ENCODE results near the gene PAK6. TPM values are rescaled to one million over a fixed set of nuclear protein-coding genes. Genes with fewer than 3 reads are reported as not detected.

The PAK6 gene
- total and polyA plus RNA-seq, 4 donors: 0.05 to 0.17 (median 0.10) TPM

- no peak overlapping the region for H3K9ac ChIP-seq (ENCODE audit: low read depth in 1 of 2, low read length in 2 of 2)
Measured at GRCh38 chr15:40249477-40250303, 10.8 kb downstream of the PAK6 start.

More at GRCh38 chr15:40249477-40250303, 10.8 kb downstream of the PAK6 start:
- Histone ChIP-seq H3K36me3 (ENCODE audit: control insufficient read depth in 4 of 4, insufficient read depth in 3 of 4, low read depth in 1 of 4, low read length in 3 of 4) (no peaks in the 10 kb centered on the region), H3K27me3 (ENCODE audit: control insufficient read depth in 4 of 4, insufficient read depth in 4 of 4, low read length in 3 of 4) (peaks cover 0 to 4% (median under 1%) of the 10 kb centered on the region in 4 donors), H3K4me3 (ENCODE audit: low read depth in 1 of 3, low read length in 3 of 3) (no peak overlapping the region), H3K4me1 (ENCODE audit: control insufficient read depth in 4 of 4, insufficient read depth in 4 of 4, low read length in 3 of 4) (peaks cover 9 to 13% (median 11%) of the 10 kb centered on the region in 4 donors), H3K9me3 (ENCODE audit: control insufficient read depth in 4 of 4, low read length in 3 of 4) (no peaks in the 10 kb centered on the region), H3K27ac (ENCODE audit: low read depth in 1 of 2, low read length in 2 of 2) (no peak overlapping the region)
- DNase-seq (ENCODE audit: low spot score): no peak
- TF ChIP-seq RAD21 (IDR thresholded peaks at IDR 0.05) (no peak), GABPA (IDR thresholded peaks at IDR 0.05 in 1 of 2, conservative IDR thresholded peaks at IDR 0.05 in 1 of 2) (no peak), CTCF (IDR thresholded peaks at IDR 0.05; ENCODE audit: low read depth, low read length, missing input control) (no peak), SP1 (IDR thresholded peaks at IDR 0.05) (no peak), EGR1 (IDR thresholded peaks at IDR 0.05; ENCODE audit: low read depth in 2 of 2) (no peak), HNF4G (IDR thresholded peaks at IDR 0.05) (no peak), RXRA (IDR thresholded peaks at IDR 0.05) (no peak), YY1 (IDR thresholded peaks at IDR 0.05) (no peak), FOXA1 (IDR thresholded peaks at IDR 0.05) (no peak), HNF4A (conservative IDR thresholded peaks at IDR 0.05) (no peak), ZBTB33 (IDR thresholded peaks at IDR 0.05) (no peak), REST (IDR thresholded peaks at IDR 0.05) (no peak), JUND (IDR thresholded peaks at IDR 0.05) (no peak), TAF1 (conservative IDR thresholded peaks at IDR 0.05) (no peak), MAX (IDR thresholded peaks at IDR 0.05) (no peak), ATF3 (IDR thresholded peaks at IDR 0.05) (no peak), NR2F2 (IDR thresholded peaks at IDR 0.05) (no peak), FOXA2 (IDR thresholded peaks at IDR 0.05) (no peak)
- 79% methylated on average over 11 of the region's 11 CpGs for WGBS

Measured in liver (tissue), 9 donors.